Endothelial cell of umbilical vein (primary cell): ENCODE data around the gene GORASP2. TPM values are rescaled to one million over a fixed set of nuclear protein-coding genes. Genes with fewer than 3 reads are reported as not detected.
"Not testable (repeated sequence)": the region's sequence is repeated elsewhere in the genome, so short reads cannot be mapped to it uniquely, and the experiment has no call there.

Experiments
- BruUV-seq: library from RNA; stranded (reverse); fragments of 400-500 nt; replicated peaks from 2 replicates; lab custom pipeline; 2021; lab: Mats Ljungman, UMichigan
- CTCF ChIA-PET: fragments of 300-600, 350-600 bp; sonication (Branson Sonifier 250); formaldehyde crosslinking; loops from one replicate; lab custom pipeline; 2021; ENCODE audit warnings: antibody characterized with exemption, inconsistent platforms; lab: Charles Lee
- POLR2A ChIA-PET: fragments of 300-600, 350-600 bp; sonication (Branson Sonifier 250); formaldehyde crosslinking; loops from one replicate; lab custom pipeline; 2021; ENCODE audit warnings: antibody characterized with exemption, inconsistent platforms; lab: Charles Lee
- DNase-seq: peaks from one replicate; pipeline ENCODE4 v3.0.0-alpha.2; 2011; ENCODE audit warnings: low read depth, low spot score
- FAIRE-seq: peaks from 2 replicates; lab custom pipeline; 2011; peaks lifted over from hg19 to GRCh38; lab: Jason Lieb, UNC
- H2AFZ ChIP-seq: 2 replicates; pipeline ENCODE4 v1.6.0; 2012; ENCODE audit warnings: low read depth, low read length, control low read depth, inconsistent platforms
- H3K27ac ChIP-seq: 2 replicates; pipeline ENCODE4 v1.5.1; 2011; ENCODE audit warnings: low read depth, mild to moderate bottlenecking, control low read depth, low read length, moderate library complexity; ENCODE audit not compliant: insufficient read depth
- H3K27me3 ChIP-seq, 2 experiments: 2 replicates each; pipeline versions ENCODE4 v1.6.0 to v1.6.1; 2011; ENCODE audit warnings: low read length in 2 of 2, mixed read lengths in 1 of 2; ENCODE audit not compliant: control insufficient read depth in 2 of 2, insufficient read depth in 2 of 2
- H3K36me3 ChIP-seq, 2 experiments: 2 replicates in 1 of 2; 3 replicates in 1 of 2; pipeline ENCODE4 v1.5.1; 2011; ENCODE audit warnings: low read length in 2 of 2, mild to moderate bottlenecking in 1 of 2, moderate library complexity in 1 of 2; ENCODE audit not compliant: control insufficient read depth in 2 of 2, insufficient read depth in 2 of 2; ENCODE audit errors: extremely low read depth in 1 of 2
- H3K4me1 ChIP-seq: 3 replicates; pipeline ENCODE4 v1.5.1; 2011; ENCODE audit warnings: mild to moderate bottlenecking, low read length; ENCODE audit not compliant: control insufficient read depth, insufficient read depth; ENCODE audit errors: extremely low read depth
- H3K4me2 ChIP-seq: 2 replicates; pipeline ENCODE4 v1.6.1; 2011; ENCODE audit warnings: low read length, control low read depth, mixed read lengths; ENCODE audit not compliant: insufficient read depth
- H3K4me3 ChIP-seq, 3 experiments: fragments of 200-600 bp in 1 of 3; sonication (generic), shearing (Covaris generic) in 1 of 3; replicated peaks in 1 of 3; 2 replicates each; pipeline ENCODE4 v1.5.1; 2011 to 2016; ENCODE audit warnings: control low read depth in 3 of 3, low read length in 3 of 3, mild to moderate bottlenecking in 2 of 3, inconsistent platforms in 1 of 3, low read depth in 1 of 3, moderate library complexity in 1 of 3; ENCODE audit not compliant: insufficient read depth in 1 of 3
- H3K79me2 ChIP-seq: 2 replicates; pipeline ENCODE4 v1.6.0; 2012; ENCODE audit warnings: low read length, inconsistent platforms; ENCODE audit not compliant: control insufficient read depth, insufficient read depth
- H3K9ac ChIP-seq: replicated peaks from 2 replicates; pipeline ENCODE3; 2011; ENCODE audit warnings: low read length, control low read depth; ENCODE audit not compliant: insufficient read depth; ENCODE audit errors: extremely low read depth
- H3K9me1 ChIP-seq: replicated peaks from 3 replicates; pipeline ENCODE4 v1.6.0; 2011; ENCODE audit warnings: mild to moderate bottlenecking, low read length; ENCODE audit not compliant: control insufficient read depth, insufficient read depth; ENCODE audit errors: extremely low read depth
- H3K9me3 ChIP-seq: replicated peaks from 2 replicates; pipeline ENCODE4 v1.5.1; 2012; ENCODE audit warnings: low read length, inconsistent platforms; ENCODE audit not compliant: control insufficient read depth, insufficient read depth
- H4K20me1 ChIP-seq: replicated peaks from 2 replicates; pipeline ENCODE3; 2011; ENCODE audit warnings: mild to moderate bottlenecking, low read length; ENCODE audit not compliant: control insufficient read depth, insufficient read depth; ENCODE audit errors: extremely low read depth
- CTCF ChIP-seq, 2 donors: IDR thresholded peaks; 1 replicate in 1 of 2; 2 replicates in 1 of 2; pipeline ENCODE4 v1.5.1; 2011; ENCODE audit warnings: low read length in 2 of 2, mild to moderate bottlenecking in 2 of 2, moderate library complexity in 2 of 2, control low read depth in 1 of 2, inconsistent platforms in 1 of 2, low read depth in 1 of 2; ENCODE audit not compliant: insufficient read depth in 1 of 2; ENCODE audit errors: extremely low read depth in 1 of 2
- GATA2 ChIP-seq: IDR thresholded peaks from 2 replicates; pipeline ENCODE4 v1.7.0; 2011; ENCODE audit warnings: low read depth, mild to moderate bottlenecking, moderate library complexity, mixed read lengths, low read length; ENCODE audit not compliant: insufficient read length, insufficient read depth
- JUN ChIP-seq: IDR thresholded peaks from 2 replicates; pipeline ENCODE4 v1.6.1; 2011; ENCODE audit warnings: borderline replicate concordance, low read depth; ENCODE audit not compliant: insufficient read length, insufficient read depth
- POLR2AphosphoS5 ChIP-seq: IDR thresholded peaks from 2 replicates; pipeline ENCODE4 v1.6.1; 2012; ENCODE audit warnings: low read depth, mild to moderate bottlenecking, control low read depth, low read length, moderate library complexity; ENCODE audit not compliant: insufficient read depth
- dilution Hi-C: fragments of 300-500 bp; cut with MboI; formaldehyde crosslinking; loops from one replicate; pipeline ENCODE4 v1.15.0; 2019; ENCODE audit warnings: low sequenced_read_pairs; ENCODE audit not compliant: extremely low pct_ligation_motif_present
- intact Hi-C: fragments of 100-400 bp; cut with micrococcal nuclease; formaldehyde crosslinking; loops from one replicate; pipeline ENCODE4 v1.10.0; 2022
- polyA plus RNA-seq, 4 experiments: library from polyadenylated mRNA; depleted of rRNA in 3 of 4; stranded (reverse) in 3 of 4; unstranded in 1 of 4; fragments of >200 nt; gene quantifications; 2 replicates each; pipeline versions ENCODE4 v1.2.1 to v1.2.3, GENCODE V29; 2011 to 2012; ENCODE audit warnings: missing spikeins in 1 of 4
- total RNA-seq: library from RNA; stranded (reverse); gene quantifications from 2 replicates; pipeline ENCODE4 v1.2.3, GENCODE V29; 2021

The GORASP2 gene
- total and polyA plus RNA-seq, 2 donors (not counting 3 experiments of a cell fraction or from before 2014, with no cell fraction given), result 104 to 245 TPM

- no peaks in the 10 kb centered on the region for H3K9me3 ChIP-seq
- H2AFZ ChIP-seq, result no peak overlapping the region
- ChIA-PET POLR2A (no interaction called here), CTCF (interaction anchor here (1.6 kb wide), 1 partner anchor 11 kb away, joined by 6 read pairs; the partner anchor contains the start of gene GORASP2)
- DNase-seq (no peak), FAIRE-seq (no peak)
- dilution Hi-C loops, result no loop called here
- no peaks in the 10 kb centered on the region for H3K27me3 ChIP-seq
- H4K20me1 ChIP-seq, result no peaks in the 10 kb centered on the region
- intact Hi-C loops, result no loop called here
- H3K36me3 ChIP-seq, result no peaks in the 10 kb centered on the region
- no TSS peak for BruUV-seq
- no peak overlapping the region for H3K27ac ChIP-seq
- H3K4me2 ChIP-seq, result no peak overlapping the region
- H3K4me1 ChIP-seq, result no peaks in the 10 kb centered on the region
- TF ChIP-seq JUN (no peak), GATA2 (no peak), POLR2AphosphoS5 (no peak), CTCF (IDR thresholded peaks at IDR 0.05; ENCODE audit: extremely low read depth in 1 of 2, insufficient read depth in 1 of 2, low read depth in 1 of 2, low read length in 2 of 2) (no peak)
- no peak overlapping the region for H3K4me3 ChIP-seq
- no peak overlapping the region for H3K9ac ChIP-seq
- no peaks in the 10 kb centered on the region for H3K79me2 ChIP-seq
- no peaks in the 10 kb centered on the region for H3K9me1 ChIP-seq
These were observed 11.1 kb upstream of the GORASP2 start for GRCh38 chr2:170917957-170918356.

- intact Hi-C loops, H3K27me3 ChIP-seq, H2AFZ ChIP-seq, FAIRE-seq, H4K20me1 ChIP-seq, CTCF ChIA-PET, dilution Hi-C loops, H3K4me2 ChIP-seq, H3K9me1 ChIP-seq, H3K4me3 ChIP-seq, H3K36me3 ChIP-seq, H3K27ac ChIP-seq, H3K79me2 ChIP-seq, POLR2A ChIA-PET, DNase-seq, BruUV-seq, H3K9me3 ChIP-seq, H3K9ac ChIP-seq, H3K4me1 ChIP-seq: not testable (repeated sequence)
These were observed 7.2 kb upstream of the GORASP2 start for GRCh38 chr2:170921873-170922272.
